EH (cell line): ENCODE measurements around the gene ZNF501.

Source experiments
- DNase-seq: peaks from one replicate; pipeline ENCODE4 v3.0.0-alpha.2; 2015; ENCODE audit warnings: low read depth

Gene ZNF501

GRCh38 chr3:44729384-44729910, at the start of gene ZNF501:
Gene ZNF501 (plus strand): TSS chr3:44729635. CDS start chr3:44734422, 4,787 bp downstream.
- DNase-seq = peak; percentile 85

DNA sequence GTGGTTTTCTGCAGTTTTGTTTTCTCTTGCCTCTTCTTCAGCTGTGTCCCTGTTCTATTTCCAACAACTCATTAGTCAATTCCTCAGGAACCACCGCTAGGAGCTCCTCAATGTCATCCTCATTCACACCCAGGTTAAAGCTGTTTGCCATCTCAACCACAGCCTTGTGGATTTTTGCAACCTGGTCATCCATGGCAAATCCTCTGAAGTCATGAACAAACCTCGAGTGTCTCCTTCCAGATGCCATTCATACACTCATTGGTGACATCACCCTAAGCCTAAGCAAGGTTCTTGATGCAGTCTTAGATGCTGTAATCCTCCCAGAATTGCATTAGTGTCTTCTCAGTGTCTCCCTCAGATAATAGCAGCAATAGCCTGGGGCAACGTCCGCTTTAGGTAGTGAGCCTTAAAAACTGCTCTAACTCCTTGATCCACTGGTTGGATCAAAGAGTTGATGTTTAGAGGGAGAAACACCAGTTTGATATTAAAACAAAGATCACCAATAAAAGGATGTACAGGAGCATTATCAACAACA, 48.4 kb upstream of the ZNF501 start:
- DNase-seq = no peak

DNA sequence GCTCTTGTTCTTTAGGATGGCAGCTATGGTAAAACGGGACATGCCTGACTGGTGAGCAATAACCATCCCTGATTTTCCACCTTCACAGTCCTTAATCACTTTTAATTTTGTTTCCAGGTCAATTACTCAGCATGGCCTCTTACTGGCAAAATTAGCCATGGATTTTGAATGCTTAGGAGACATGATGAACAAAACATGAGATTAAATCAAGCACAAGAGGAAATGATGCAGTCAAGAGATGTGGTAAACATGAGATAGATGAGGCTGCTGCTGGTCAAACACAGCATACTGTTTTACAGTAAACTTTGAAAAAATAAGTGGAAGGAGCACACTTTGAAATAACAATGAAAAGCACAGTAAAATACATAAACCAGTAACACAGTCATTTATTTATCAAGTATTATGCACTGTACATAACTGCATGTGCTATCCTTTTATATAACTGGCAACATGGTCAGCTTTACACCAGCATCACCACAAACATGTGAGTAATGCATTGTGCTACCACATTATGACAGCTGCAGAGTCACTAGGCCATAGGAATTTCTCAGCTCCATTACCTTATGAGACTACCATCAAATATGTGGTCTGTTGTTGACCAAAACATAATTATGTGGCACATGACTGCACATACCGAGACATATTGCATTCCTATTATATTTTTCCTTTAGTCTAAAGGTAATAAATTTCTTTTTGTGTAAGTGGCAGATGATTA, 47.1 kb upstream of the ZNF501 start:
- peak; percentile 54 for DNase-seq

DNA sequence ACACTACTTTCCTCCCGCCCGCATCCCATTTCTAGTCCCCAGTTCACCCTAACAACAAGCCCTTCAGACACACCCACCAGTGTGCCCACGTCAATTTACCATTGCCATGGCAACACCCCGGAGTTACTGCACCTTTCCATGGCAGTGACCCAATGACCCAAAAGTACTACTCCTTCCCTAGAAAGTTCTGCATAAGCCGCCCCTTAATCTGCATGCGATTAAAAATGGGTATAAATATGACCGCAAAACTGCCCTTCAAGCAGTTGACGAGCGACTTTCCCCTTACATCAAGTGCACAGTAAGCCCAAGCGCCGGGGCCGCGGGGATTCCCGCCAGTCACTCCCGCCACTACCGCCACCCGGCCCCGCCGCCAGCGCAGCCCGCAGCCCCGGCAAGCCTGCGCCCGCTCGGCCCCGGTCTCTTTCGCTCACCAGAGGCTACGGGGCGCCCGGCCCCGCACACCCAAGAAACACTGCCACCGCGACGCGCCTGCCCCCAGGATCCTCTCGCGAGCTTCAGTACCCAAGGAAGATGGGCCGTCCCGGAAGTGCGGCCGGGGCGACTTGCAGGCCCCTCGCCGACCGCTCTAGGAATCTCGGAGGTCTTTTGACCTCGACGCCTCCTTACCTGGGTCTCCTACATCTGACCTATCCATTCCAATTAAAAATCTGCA, 44.2 kb upstream of the ZNF501 start:
- DNase-seq = peak; percentile 76

DNA sequence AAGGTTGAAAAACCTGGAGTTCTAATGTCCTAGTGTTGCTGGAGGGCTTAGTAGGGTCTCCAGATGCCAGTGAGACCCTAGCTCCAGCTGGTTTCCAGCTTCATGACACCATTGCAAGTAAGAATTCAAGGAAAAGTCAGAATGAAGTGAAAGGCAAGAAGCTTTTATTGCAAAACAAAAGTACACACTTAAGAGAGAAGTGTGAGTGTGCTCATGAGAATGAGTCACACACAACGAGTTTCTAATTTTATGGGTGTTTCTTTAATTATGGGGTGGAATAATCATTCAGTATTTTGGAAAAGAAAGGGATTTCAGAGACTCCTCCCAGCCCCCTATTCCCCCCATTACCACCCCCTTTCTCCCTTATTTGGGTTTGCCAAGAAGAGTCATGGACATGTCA, 41.5 kb upstream of the ZNF501 start:
- no peak for DNase-seq

DNA sequence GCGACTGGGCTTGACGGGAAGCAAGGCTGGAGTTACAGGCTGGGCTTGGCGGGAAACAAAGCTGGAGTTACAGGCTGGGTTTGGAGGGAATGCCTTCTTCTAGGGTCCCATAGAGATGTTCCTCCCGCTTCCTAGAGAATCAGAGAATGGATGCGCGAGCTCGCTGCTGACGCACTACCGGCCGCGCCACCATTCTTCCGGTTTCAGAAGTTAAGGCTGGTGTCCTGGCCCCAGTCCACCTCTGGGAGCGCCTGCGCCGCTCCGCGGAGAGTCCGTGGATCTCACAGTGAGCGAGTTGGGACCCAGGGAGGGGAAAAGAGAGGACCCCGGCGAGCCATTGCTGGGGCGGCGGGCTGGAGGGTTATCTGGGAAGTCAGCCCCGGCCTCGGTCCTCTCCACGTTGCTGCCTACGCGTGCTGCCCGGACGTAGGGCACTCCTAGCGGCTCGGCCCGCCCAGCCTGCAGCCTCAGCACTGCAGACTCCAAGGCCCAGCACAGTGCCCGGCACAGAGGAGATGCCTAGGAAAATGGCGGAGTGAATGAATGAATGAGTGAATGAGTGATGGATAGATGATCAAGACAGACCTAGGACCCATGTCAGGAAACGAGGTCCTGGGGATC, 16.9 kb upstream of the ZNF501 start, which contains the start of gene ZNF502:
Gene ZNF502, plus strand, starts transcription at position 206 of the 621 bp plus-strand sequence. CDS start 7,602 bp downstream, outside the sequence.
- DNase-seq = peak; percentile 84

DNA sequence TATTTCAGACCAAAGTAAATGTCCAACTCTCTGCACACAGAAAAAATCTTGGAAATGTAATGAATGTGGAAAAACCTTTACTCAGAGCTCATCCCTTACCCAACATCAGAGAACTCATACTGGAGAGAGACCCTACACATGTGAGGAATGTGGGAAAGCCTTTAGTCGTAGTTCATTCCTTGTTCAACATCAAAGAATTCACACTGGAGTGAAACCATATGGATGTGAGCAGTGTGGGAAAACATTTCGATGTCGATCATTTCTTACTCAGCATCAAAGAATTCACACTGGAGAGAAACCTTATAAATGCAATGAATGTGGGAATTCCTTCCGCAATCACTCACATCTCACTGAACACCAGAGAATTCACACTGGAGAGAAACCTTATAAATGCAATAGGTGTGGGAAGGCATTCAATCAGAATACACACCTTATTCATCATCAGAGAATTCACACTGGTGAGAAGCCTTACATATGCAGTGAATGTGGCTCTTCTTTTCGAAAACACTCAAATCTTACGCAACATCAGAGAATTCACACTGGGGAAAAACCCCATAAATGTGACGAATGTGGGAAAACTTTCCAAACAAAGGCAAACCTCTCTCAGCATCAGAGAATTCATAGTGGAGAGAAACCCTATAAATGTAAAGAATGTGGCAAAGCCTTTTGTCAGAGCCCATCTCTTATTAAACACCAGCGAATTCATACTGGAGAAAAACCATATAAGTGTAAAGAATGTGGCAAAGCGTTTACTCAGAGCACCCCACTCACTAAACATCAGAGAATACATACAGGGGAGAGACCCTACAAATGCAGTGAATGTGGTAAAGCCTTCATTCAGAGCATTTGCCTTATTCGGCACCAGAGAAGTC, 8.0 kb upstream of the ZNF501 start:
- peak; percentile 14 for DNase-seq

- no peak for DNase-seq
Observed at GRCh38 chr3:44722103-44722401, 7.4 kb upstream of the ZNF501 start.

DNA sequence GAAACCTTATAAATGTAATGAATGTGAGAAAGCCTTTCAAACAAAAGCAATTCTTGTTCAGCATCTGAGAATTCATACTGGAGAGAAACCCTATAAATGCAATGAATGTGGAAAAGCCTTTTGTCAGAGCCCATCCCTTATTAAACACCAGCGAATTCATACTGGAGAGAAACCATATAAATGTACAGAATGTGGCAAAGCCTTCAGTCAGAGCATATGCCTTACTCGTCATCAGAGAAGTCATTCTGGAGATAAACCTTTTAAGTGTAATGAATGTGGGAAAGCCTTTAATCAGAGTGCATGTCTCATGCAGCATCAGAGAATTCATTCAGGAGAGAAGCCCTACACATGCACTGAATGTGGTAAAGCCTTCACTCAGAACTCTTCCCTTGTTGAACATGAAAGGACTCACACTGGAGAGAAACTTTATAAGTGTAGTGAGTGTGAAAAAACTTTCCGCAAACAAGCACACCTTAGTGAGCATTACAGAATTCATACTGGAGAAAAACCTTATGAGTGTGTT, 5.3 kb downstream of the ZNF501 start:
- no peak for DNase-seq

DNA sequence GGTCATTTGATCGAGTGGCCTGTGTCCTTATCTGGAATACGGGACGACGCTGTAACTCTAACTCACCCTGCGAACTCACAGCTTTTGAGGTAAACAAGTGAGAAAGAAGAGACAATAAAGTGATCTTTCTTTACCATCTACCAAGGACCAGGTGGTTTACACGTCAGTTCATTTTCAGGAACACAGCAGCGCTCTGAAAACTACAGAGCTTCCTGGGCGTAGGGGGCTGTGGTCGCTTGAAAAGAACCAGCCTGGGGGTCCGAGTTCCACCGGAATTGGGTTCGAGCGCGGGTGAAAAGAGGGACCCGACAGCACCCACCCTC, 31.6 kb downstream of the ZNF501 start:
- no peak for DNase-seq

DNA sequence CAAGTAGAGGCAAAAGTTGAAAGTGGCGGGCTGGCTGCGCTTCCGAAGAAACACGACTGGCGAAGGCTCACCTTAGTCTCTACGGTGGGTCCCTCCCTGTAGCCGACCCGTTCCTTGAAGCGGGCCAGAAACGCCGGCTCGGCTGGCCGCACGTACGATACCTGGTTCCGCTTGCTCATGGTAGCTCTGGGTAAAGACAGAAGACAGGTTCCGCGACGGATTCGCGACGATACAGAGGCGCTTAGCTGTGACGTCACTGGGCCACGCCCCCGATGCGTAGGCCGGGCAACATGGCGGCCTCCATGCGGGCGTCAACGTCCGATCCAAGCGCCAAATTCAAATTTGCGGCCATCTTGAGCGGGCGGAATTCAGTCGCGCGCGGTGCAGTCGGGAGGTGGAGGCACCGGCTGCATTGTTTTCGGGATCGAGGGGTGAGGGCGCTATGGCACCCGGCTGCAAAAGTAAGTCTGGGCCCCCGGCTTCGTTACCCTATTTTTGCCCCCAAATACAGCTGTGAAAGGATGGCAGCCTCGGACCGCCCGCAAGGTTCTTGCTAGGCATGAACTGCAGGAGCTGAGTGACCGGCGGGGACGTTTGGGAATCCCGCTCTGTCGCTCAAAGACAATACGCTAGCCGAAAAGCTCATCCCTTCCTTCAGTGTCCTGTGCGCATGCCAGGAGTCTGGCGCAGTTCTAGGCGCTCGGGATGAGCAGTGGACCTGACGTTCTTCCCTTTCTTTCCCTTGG, 32.2 kb downstream of the ZNF501 start, which contains the start of the genes KIAA1143 and KIF15:
Gene KIAA1143, minus strand, starts transcription at position 196 of the 746 bp plus-strand sequence. Its CDS starts 17 bp downstream, at position 179.
Gene KIF15, plus strand, starts transcription at position 371 of the 746 bp plus-strand sequence. Its CDS starts 72 bp downstream, at position 443.
- peak; percentile 94 for DNase-seq

- DNase-seq = peak; percentile 21
Observed at GRCh38 chr3:44762170-44762677, 32.8 kb downstream of the ZNF501 start.

DNA sequence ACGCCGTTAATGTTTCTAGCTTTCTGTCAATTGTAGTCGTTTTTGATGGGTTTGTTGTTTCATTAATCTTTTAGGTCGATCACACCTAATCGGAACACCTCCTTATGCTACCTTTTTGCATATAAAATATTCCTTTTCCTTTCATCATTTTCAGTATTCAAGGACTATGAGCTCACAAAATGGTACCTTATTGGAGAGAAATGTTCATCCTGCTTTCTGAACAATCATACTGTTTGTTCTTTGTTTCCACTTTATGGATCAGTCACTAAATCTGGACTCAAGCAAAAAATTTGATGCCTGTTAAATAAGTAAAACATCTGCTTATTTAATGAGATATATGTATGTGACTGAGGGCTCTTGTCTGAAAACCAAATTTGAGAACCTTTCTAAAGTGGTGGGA, 33.3 kb downstream of the ZNF501 start:
- no peak for DNase-seq

DNA sequence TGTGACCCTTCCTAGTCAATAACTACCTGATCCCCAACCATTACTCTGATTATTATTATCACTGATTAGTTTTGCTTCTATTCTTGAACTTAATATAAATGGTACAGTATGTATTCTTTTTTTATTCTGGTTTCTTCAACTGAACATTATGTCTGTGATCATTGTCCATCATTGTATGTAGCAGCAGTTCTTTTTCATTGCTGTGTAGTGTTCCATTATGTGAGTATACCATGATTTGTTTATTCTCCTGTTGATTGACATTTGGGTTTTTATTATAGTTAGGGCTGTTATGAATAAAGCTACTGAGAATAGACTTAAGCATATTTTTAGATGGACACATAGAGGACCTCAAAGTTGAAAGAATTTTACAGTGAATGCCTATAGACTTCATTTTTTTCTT, 34.8 kb downstream of the ZNF501 start:
- no peak for DNase-seq

DNA sequence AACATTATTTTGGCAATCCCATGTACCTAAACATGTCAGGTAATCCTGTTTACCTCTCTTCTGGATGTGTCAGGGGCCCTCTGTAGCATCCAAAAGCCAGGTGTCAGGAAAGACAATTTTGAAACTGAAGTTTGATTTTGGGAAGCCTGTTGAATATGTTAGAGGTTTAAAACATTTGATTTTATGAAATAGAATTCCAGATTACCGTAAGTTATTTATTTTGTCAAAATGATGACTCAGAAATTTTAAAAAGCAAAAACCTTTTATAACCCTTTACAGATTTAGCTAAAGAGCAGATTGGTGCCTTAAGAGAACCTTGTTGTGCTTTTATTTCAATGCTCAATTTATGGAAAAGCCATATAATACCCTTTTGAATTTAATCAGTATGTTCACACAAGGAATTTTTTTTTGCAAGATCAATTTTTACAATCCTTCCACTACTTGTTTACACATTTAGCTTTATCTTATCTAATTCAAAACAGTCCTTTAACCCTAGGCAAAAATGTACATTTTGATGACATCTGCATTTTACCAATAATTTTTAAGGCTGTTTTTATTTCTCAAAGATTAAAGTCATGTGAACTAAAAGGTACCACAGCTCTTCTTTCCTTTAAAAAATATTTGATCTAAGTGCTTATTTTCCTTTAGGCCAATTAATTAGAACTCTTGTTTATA, 42.1 kb downstream of the ZNF501 start:
- no peak for DNase-seq

DNA sequence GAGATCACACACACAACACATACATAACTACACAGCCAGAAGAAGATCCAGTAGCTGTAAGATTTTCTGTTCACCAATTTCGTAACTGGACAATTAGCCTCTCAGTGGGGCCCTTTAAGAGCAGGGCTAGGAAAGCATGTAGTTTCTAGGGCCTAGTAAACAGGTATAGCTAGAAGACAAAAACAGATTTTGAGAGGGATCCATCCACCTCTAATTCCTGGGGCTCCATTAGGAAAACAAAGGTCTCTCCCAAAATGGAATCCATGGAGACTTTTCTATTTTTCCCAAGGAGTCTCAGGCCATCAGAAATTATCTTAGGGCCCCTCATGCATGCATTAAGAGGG, 42.6 kb downstream of the ZNF501 start:
- no peak for DNase-seq

DNA sequence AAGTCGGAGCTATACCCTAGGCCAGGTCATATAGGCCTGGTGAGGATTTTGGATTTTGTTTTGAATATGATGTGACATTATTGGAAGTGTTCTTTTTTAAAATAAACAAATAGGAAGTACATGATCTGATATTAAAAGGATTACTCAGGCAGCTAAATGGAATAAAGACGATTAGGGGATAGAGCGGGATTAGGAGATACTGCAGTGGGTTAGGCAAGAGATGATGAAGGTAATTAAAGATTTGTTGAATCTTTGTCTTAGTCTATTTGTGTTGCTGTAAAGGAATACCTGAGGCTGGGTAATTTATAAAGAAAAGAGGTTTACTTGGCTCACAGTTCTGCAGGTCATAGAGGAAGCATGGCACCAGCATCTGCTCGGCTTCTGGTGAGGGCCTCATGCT, 53.5 kb downstream of the ZNF501 start:
- no peak for DNase-seq
